IPS-18c (cell line): ENCODE data around the gene EPHB3.

ENCODE experiments used
- H3K4me3 ChIP-seq: 2 replicates; pipeline ENCODE4 v1.7.0; 2013; ENCODE audit warnings: low read depth, mild to moderate bottlenecking, low read length, moderate library complexity; ENCODE audit not compliant: insufficient read depth
- H3K9me3 ChIP-seq: one replicate; pipeline ENCODE4 v1.6.1; 2013; ENCODE audit warnings: mild to moderate bottlenecking, low read length, moderate library complexity; ENCODE audit not compliant: control insufficient read depth, insufficient read depth

The EPHB3 gene

DNA sequence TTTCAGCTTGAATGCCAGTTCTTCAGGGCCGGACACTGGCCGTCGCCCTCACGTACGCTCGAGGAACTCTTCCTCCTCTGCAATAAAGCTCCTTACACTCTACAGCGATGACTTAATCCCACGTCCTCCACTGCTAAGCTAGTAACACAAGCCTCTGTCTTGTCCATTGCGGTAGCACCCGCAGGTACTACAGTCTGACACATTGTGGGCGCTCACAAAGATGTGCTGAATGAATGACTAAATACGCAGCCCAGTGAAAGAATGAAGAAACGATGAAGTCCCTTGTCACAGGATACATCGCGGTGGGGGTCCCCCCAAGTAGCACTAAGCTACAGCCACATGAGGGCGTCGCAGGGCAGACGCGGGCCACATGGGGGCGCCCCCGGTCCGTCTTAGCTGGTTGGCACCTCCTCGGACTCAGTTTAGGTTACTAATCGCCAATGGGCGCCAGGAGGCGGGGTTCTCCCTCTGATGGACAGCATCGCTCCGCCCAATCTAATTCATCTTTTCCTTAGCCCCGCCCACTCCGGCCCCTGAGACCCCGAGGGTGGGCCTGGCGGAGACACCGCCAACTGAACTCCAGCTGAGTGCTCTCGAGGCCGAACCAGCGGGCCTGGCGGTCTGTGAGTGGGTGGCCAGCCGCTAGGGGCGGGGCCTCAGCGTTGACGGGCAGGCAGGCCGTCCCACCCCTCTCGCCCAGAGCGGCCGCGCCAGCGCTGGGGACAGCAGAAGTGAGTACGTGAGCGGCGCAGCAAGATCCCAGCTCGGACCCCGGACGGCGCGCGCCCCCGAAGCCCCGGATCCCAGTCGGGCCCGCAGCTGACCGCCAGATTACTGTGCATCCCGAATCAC lies at the start of gene EPHB3:
TSS of gene EPHB3 (plus strand) at position 725 of the 852 bp plus-strand sequence. CDS start 451 bp downstream, outside the sequence.
- Histone ChIP-seq H3K4me3 (peak within 1 kb of the TSS; percentile 60), H3K9me3 (peaks cover 3% of the 10 kb centered on the region)

DNA sequence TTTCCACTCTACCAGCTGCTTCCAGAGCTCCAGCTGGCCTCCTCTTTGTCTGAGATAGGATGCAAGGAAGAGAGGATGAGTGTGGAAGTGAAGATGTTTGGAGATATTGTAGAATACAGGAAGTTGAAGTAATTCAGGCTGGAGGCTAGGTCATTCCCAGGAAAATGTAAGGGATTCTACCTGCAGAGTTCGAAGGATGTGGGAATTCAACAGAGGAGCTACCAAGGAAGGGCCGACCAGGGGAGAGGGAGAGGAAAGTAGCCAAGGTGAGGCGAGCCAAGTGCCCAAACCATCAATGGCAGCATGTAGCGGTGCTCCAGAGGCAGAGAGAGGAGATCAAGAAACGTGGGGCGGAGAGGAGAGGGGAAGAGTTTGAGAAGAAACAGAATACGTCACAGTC lies 49.0 kb upstream of the EPHB3 start:
- no peak overlapping the region for H3K4me3 ChIP-seq

DNA sequence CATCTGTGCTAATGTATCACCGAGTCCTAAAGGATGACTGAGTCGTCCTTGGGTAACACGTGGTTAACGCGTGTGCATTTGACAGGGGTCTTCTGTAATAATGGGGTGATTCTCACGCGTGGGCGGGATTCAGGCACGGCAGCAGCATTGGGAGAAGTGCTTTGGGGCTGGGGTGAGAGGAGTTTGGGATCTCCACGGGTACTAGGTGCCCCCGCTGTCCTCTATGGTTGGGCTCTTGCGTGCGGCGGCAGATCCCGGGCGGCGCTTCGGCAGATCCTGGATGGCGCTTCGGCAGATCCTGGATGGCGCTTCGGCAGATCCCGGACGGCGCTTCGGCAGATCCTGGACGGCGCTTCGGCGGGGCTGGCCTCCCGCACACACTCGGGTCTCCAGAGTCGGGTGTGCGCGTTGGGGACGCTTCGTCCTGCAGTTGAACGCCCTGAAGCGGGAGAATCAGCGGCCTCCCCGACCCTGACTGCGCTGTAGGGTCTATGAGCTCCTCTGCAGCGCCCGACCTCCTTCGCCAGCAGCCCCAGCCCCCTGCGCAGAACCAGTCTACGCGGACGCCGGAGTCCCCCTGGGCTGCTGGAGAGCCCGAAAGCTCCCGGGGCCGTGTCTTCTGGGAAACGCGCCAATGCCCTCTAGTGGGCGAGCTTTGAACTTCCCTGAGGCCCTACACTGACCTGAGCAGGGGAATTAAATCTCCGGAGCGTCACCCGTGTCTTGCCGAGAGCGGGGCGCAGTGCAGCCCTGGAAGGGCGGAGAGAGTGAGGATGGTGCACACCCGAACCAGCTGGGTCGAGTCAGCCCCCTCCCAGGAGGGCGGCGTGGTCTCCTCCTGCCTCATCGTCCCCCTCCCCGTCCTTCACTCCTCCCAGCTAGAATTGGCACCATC lies 48.1 kb upstream of the EPHB3 start:
- H3K4me3 ChIP-seq: peak overlapping the region; percentile 45; the same call in 1 of the 2 replicates
- peaks cover 2% of the 10 kb centered on the region for H3K9me3 ChIP-seq

More for the DNA sequence above, 49.0 kb upstream of the EPHB3 start:
- H3K9me3 ChIP-seq: peaks cover 2% of the 10 kb centered on the region

DNA sequence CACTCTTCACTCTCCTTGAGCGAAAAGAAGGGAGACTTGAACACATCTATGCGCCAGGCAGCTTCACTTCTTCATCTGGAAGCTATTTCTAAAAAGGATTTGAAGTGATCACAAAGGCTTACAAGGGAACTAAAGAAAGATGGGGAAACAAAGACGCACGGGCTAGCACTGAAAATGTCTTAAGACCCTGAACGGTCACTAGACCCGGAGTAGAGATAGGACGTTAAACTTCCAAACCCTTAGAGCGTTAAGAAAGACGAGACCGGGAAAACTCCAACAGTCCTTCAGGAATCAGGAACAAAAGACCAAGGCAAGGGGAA lies 47.5 kb upstream of the EPHB3 start:
- H3K9me3 ChIP-seq: peaks cover 2% of the 10 kb centered on the region
- H3K4me3 ChIP-seq: peak overlapping the region; percentile 45; the same call in 1 of the 2 replicates

DNA sequence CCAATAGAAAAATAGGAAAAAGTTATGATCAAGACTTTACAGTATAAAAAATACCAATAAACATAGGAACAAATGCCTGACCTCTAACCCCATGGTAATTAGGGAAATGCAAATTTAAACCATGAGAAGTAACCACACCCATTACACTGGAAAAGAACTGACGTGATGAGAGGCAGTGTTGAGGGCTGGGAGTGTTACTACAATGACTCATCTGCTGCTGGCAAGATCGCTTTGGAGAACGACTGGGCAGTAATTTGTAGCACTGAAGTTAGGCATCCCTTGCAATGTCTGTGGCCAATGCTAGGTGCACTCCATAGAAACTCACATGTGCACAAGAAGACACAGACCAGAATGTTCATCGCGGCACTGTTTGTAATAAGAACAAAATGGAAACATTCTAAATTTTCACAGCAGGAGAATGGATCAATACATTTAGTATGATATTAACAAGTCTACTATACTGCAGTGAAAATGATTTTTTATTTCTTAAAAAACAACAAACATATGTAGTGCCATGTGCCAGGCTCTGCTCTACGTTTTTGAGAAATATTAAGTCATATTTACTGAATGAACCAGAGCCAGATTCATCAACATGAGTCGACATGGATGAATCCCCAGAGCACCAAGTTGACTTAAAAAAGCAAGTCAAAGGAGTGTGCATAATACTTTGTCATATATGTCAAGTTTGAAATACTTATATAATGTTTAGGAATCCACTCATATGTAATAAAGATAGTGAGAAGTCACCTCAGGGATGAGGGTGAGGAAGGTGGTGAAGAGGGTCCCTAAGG lies 37.6 kb upstream of the EPHB3 start:
- H3K4me3 ChIP-seq: no peak overlapping the region
- no peaks in the 10 kb centered on the region for H3K9me3 ChIP-seq

DNA sequence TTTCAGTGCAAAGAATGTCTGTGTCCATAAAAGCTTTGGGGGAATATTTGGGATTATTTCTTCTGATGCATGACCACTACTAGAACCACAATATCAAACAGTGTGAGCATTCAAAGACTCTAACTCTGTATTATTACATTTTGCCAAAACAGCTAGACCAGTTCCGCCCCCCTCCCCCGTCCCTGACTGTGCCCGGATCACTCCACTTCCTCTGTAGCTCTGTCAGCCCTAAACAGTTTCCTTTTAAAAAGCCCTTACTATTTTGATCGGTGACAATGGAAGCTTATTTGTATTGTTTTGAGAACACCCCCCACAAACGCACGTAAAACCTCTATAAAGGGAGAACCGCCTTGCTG lies 36.6 kb upstream of the EPHB3 start:
- Histone ChIP-seq H3K9me3 (no peaks in the 10 kb centered on the region), H3K4me3 (peak overlapping the region; percentile 77)

DNA sequence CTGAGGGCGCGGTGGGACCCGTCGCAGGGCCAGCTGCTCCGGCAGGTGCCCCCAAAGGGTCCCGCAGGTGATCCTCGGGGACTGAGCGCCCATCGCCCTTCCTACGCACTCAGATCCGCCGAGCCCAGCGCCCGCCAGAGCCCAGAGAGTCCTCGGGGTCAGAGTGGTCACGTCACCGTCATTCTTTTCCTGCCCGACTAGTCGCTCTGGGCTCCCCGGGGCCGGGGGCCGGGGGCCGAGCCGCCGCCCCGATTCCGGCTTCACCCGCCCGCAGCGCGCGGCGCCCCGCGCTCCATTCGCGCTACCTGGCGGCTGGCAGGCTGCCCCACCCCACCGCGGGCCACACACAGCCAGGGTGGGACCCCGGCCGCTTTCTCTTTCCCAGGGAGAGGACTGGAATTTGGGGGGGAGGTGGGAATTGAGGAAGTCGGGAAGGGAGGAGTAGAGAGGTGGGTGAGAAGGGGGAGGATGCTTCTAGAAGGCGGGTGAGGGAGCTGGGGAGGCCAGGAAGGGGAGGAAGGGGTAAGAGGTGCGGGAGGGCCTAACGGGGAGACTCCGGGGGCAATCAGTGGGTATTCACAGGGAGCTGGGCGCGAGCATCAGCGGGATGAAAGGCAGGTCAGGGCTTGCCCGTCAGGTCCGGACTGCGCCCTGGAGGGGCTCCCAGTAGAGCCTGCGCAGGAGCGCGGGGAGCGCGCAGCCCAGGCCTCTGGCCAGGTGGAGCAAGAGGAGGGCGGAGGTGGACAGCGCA lies 36.1 kb upstream of the EPHB3 start:
- Histone ChIP-seq H3K9me3 (no peaks in the 10 kb centered on the region), H3K4me3 (peak overlapping the region; percentile 77)

DNA sequence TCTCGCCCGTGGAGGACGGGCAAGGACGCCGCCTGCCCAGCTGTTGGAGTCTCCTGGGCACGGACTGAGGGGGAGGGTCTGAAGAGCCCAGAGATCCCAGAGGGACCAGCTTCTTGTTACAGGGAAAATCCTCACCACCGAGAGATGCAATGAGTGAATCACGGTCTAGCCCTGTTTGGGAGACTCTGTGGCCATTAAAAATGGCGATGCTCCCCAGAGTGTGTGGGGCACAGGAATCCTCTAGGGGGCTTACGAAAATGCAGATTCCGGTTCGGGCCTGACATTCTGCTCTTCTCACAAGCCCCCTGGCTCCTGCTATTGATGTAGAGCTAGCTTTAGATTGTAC lies 35.5 kb upstream of the EPHB3 start:
- Histone ChIP-seq H3K4me3 (peak overlapping the region; percentile 77), H3K9me3 (no peaks in the 10 kb centered on the region)

DNA sequence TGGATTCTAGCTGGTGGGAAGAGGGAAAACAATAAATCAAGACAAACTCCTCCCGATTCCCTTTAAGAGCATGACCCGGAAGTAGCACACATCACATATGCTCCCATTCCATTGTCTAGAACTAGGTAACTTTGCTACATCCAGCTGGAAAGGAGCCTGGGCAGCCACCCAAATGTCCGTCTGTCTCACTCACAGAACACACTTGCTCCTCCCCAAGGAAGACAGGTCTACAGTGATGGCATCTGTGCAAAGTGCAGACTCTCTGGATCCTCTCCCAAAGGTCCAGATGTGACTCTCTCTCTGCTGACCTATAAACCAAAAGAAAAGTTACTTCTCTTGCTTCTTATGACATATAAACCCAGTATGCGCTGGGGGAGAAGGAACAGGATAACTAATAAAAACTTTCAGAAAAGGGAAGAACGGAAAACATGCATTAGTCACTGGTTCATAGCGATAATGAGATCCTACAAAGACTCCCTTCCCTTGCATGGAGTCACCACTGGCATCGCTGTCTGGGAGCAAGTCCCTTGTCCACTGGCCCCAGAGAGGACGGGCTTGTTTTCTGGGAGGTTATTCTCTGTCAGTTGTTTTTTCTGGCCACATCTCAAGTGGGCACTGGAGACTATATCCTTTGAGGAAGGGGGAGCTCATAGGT lies 29.8 kb upstream of the EPHB3 start:
- Histone ChIP-seq H3K4me3 (no peak overlapping the region), H3K9me3 (no peaks in the 10 kb centered on the region)

DNA sequence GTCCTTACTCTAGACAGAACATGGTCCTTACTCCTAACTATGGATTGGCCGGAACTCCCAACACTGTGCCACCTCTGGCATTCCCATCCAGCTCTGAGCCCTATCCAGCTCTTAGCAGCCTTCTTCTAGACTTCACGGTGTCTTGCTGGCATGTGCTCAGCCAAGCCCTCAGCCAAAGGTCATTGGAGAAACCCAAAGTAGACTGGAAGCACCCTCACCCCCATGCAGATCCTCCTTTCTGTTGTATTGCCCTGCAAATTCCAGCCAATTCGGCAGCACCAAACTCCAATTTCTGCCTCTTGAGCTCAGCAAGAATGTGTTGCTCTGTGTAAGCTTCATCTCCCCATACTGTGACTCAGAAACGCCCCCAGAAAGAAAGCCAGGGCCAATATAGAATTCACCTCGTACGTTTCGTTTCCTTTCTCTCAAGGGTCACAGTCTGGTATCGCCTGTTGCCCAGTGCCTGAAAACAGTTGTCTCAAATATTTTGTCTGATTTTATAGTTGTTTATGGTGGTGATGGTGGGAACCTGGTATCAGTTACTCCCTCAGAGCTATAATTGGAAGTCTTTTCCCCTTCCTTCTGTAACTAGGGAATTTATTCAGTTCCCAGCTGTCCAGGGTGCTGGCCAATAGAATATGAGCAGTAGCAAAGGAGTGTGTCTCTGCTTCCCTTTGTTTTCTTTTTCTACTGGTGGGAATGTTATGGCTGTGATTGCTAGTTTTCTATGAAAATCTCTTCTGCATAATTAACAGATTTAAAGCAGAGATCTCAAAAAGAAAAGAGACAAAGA lies 28.4 kb upstream of the EPHB3 start:
- Histone ChIP-seq H3K4me3 (no peak overlapping the region), H3K9me3 (no peaks in the 10 kb centered on the region)

DNA sequence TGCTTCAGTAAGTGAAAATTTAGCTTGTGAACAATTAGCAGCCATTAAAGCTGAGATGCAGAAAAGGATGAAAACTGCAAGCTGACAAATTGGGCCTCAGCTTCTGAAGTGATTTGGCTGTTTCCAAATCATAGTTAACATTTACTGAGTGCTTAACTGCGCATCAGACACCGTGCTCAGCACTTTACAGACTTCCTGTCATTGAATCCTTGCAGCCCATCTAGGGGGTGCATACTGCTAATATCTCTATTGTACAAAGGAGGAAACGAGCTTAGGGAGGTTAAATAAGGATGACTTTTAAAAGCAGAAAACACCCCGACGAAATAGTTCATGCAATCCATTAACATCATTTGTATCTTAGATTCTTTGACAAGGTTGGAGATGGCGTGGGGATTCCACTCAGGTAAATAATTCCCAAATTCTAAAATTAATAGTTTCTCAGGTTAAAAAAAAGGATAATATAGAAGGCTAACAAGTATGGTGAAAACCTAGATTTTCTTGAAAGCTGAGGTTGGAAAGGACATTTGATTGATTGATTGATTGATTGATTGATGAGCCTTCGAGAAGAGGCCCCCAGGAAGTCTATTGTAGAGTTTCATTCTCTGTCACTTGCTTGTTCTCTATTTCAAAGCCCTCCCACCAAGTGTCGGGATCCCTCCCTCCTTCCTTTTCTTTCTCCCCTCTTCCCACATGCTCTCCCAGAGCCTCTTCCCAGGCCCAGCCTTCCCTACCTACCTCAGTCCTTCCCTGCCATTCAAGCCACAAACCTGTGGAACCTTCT lies 23.5 kb upstream of the EPHB3 start:
- Histone ChIP-seq H3K4me3 (no peak overlapping the region), H3K9me3 (no peaks in the 10 kb centered on the region)

DNA sequence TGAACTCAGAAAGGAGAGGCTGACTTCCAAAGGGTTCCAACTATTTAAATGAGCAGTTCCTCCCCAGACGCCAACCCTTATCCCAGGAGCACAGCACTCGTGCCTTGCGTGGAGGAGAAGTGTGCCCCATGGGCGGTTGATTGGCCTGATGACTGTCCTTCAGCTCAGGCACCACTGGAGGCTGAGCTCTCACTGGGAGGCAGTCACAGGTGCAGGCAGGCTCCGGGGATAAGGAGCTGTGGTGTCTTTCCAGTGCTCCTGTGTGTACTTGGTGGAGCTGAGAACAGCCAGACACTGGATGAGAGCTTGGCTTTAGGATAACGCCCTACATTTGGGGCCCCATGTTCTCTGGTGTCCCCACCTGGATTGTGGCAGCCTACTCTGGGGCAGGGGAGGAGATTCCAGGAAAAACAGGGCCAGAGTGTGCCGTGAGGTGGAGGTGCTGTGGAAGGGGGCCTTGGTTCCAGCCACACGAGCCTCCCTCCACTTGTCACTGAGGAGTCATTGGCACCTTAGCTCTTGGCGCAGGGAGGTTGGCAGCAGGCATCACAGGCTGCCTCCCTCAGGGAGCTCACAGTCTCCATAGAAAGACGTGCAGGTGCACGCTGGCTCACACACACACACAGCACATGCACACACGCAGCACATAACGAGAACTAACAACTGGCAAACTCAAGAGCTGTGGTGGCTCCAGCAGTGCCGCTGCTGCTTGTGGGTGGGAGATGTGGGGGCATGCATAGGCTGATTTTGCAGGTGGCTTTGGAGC lies 22.7 kb upstream of the EPHB3 start:
- Histone ChIP-seq H3K4me3 (no peak overlapping the region; the same call in 1 of the 2 replicates), H3K9me3 (no peaks in the 10 kb centered on the region)

DNA sequence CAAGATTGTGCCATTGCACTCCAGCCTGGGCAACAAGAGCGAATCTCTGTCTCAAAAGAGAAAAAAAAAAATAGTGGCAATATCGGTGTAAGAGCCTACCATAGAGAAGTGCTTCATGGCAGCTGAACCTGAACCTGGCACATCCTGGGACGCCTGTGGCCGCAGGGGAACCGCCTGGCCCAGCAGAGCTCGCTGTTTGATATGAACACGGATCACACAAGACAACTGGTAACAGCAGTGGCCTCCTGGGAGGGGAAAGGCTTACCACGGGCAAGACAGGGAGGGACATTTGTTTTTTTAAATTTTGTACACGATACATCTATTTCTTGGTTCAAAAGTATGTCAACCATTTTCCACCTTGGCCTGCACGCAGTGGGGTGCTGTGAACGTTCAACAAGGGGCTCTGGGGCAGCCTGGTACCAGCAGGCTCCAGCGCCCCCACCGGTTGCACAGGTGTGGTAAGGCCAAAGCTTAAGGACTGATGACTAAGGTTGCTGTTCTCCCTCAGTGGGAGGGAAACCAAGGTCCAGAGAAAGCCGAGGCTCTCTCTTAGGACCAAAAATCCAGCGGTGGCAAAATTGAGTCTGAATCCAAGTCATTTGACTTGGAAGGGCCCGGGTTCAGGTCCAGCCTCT lies 21.7 kb upstream of the EPHB3 start:
- H3K4me3 ChIP-seq: no peak overlapping the region
- H3K9me3 ChIP-seq: no peaks in the 10 kb centered on the region
